Occipital lobe (tissue), 2 donors: ENCODE results near the gene RPS14. TPM values are rescaled to one million over a fixed set of nuclear protein-coding genes. Genes with fewer than 3 reads are reported as not detected.
A peak's percentile ranks its signal among the peaks of the same experiment; 100 is the strongest.

ENCODE experiments used
- DNase-seq: peaks from one replicate; lab custom pipeline; 2025; lab: John Stamatoyannopoulos, UW
- total RNA-seq: library from RNA; depleted of rRNA; stranded (reverse); fragments of >200 nt; gene quantifications from one replicate; pipeline ENCODE4 v1.2.3, GENCODE V29; 2014

Gene RPS14
- total RNA-seq, result 2,126 TPM

GRCh38 chr5:150449517-150450339 is at the start of gene RPS14:
Gene RPS14, minus strand, starts transcription at chr5:150449739. Its CDS starts 2,006 bp downstream, at chr5:150447733.
- DNase-seq, result peak; percentile 83

- no peak for DNase-seq
Observed at GRCh38 chr5:150498971-150499370, 49.4 kb upstream of the RPS14 start.

GRCh38 chr5:150498501-150498900 is 49.0 kb upstream of the RPS14 start:
- no peak for DNase-seq

- no peak for DNase-seq
Observed at GRCh38 chr5:150497989-150498317, 48.4 kb upstream of the RPS14 start.

GRCh38 chr5:150497274-150497988 is 47.9 kb upstream of the RPS14 start:
- DNase-seq, result peak; percentile 81

- no peak for DNase-seq
Observed at GRCh38 chr5:150496534-150496933, 47.0 kb upstream of the RPS14 start.

- DNase-seq, result no peak
Observed at GRCh38 chr5:150496098-150496497, 46.6 kb upstream of the RPS14 start.

GRCh38 chr5:150492621-150493020 is 43.1 kb upstream of the RPS14 start:
- no peak for DNase-seq

GRCh38 chr5:150491876-150492275 is 42.3 kb upstream of the RPS14 start:
- no peak for DNase-seq

GRCh38 chr5:150490754-150491153 is 41.2 kb upstream of the RPS14 start:
- no peak for DNase-seq

- DNase-seq, result no peak
Observed at GRCh38 chr5:150490296-150490669, 40.7 kb upstream of the RPS14 start.

- DNase-seq, result no peak
Observed at GRCh38 chr5:150489360-150490295, 40.1 kb upstream of the RPS14 start.

GRCh38 chr5:150488519-150489359 is 39.2 kb upstream of the RPS14 start:
- DNase-seq, result no peak

- DNase-seq, result no peak
Observed at GRCh38 chr5:150487199-150488061, 37.9 kb upstream of the RPS14 start.

- no peak for DNase-seq
Observed at GRCh38 chr5:150486402-150487198, 37.1 kb upstream of the RPS14 start.

- DNase-seq, result peak; percentile 31
Observed at GRCh38 chr5:150485693-150486401, 36.3 kb upstream of the RPS14 start.

- DNase-seq, result no peak
Observed at GRCh38 chr5:150484964-150485692, 35.6 kb upstream of the RPS14 start.

- DNase-seq, result no peak
Observed at GRCh38 chr5:150481972-150482406, 32.5 kb upstream of the RPS14 start.
